Right cardiac atrium (tissue), 5 donors: ENCODE results near the gene SFI1. TPM values are rescaled to one million over a fixed set of nuclear protein-coding genes. Genes with fewer than 3 reads are reported as not detected.

ENCODE experiments used
- ATAC-seq, 2 donors: fragments of 200-7000 bp; cut with Tn5 transposase; one replicate each; pipeline versions ENCODE4 v1.8.0 to v1.9.1; 2020; ENCODE audit warnings: moderate library complexity in 2 of 2, mild to moderate bottlenecking in 1 of 2
- DNase-seq, 3 donors: peaks; one replicate each; pipeline ENCODE4 v3.0.0-alpha.2; 2020
- H3K27ac ChIP-seq: one replicate; pipeline ENCODE4 v1.5.1; 2013; ENCODE audit warnings: mild to moderate bottlenecking, low read length, control low read depth, moderate library complexity
- H3K27me3 ChIP-seq: one replicate; pipeline ENCODE4 v1.6.1; 2013; ENCODE audit not compliant: control insufficient read depth, insufficient read depth
- H3K4me1 ChIP-seq: one replicate; pipeline ENCODE4 v1.6.1; 2013; ENCODE audit warnings: low read length; ENCODE audit not compliant: control insufficient read depth, insufficient read depth
- H3K4me3 ChIP-seq: one replicate; pipeline ENCODE4 v1.5.1; 2013; ENCODE audit warnings: low read length, control low read depth
- H3K9me3 ChIP-seq: one replicate; pipeline ENCODE4 v1.6.1; 2013; ENCODE audit warnings: low read length; ENCODE audit not compliant: control insufficient read depth
- WGBS: extraction: QIAGEN DNeasy Blood & Tissue Kit; methylation state at CpG from one replicate; pipeline ENCODE4 v1.1.7; 2013; 5-methylcytosine and 5-hydroxymethylcytosine counted together
- intact Hi-C, 4 donors: fragments of 100-400 bp; cut with DNase I; formaldehyde crosslinking; loops; one replicate each; pipeline versions ENCODE4 v1.11.0 to v1.14.0; 2022 to 2023
- polyA plus RNA-seq: library from polyadenylated mRNA; stranded (reverse); fragments of 200-250 nt; gene quantifications from one replicate; pipeline ENCODE4 v1.2.3, GENCODE V29; 2013
- total RNA-seq, 4 donors: library from RNA; stranded (reverse); fragmentation: NEBNext Ultra II Directional; extraction: Animal tissue kit (Norgen Biotek cat#: 25700); gene quantifications; one replicate each; pipeline ENCODE4 v1.2.1, GENCODE V29; 2021
- donor health status: healthy with polysubstance abuse.
- donor health status: DM: no; HTN: yes; CAD: no.
- donor health status: DM: no; HTN: no; CAD: no.
- donor health status: DM: no; HTN: yes; CAD: no; lungs with severe emphysema.
- donor health status: DM: yes; HTN: yes; CAD: no.

The SFI1 gene
- total and polyA plus RNA-seq, 5 donors = 7.1 to 10.8 (median 8.7) TPM

- H3K4me3 ChIP-seq = no peak overlapping the region
These were observed 122.3 kb downstream of the SFI1 start for GRCh38 chr22:31618471-31619176.

DNA sequence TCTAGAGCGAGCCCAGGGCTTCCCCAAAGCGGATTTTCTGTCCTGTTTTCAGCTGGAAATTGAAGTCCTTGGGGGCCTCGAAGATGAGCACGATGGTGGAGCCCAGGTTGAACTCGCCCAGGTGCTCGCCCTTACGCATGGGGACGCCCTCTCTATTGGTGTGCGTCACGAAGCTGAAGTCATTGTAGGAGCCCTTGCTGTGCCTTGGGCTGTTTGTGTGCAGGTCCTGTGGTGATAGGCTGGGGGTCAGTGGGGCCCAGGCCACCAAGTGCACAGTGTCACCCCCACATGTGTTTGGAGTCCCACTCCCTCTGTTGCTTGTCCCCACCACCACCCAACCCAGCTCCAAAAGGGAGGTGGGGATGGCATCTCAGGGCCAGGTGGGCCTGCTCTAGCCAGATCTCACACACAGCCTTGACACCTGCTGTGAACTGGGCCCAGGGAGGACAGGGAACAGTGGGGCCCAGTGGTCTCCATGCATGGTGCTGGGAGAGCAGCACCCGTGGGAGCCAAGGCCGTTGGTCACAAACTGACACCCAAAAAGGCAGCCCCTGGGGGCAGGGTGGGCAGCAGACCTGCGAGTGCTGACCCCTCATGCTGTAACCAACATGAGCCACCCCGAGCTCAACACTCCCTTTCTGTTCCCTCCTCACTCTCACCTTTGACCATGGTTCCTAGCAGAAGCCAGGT, 123.4 kb downstream of the SFI1 start:
- whole genome bisulfite sequencing = 90% methylated on average over 14 of the region's 14 CpGs
- peak in 1 of 3 donors; percentile 39 for DNase-seq
- ATAC-seq = no peak
- Histone ChIP-seq H3K27ac (no peak overlapping the region), H3K9me3 (no peaks in the 10 kb centered on the region), H3K4me1 (peaks cover 3% of the 10 kb centered on the region), H3K4me3 (no peak overlapping the region), H3K27me3 (no peaks in the 10 kb centered on the region)
- intact Hi-C loops = no loop called here

More at GRCh38 chr22:31618471-31619176, 122.3 kb downstream of the SFI1 start:
- Histone ChIP-seq H3K27me3 (no peaks in the 10 kb centered on the region), H3K4me1 (peaks cover 5% of the 10 kb centered on the region), H3K27ac (no peak overlapping the region), H3K9me3 (no peaks in the 10 kb centered on the region)
- ATAC-seq = no peak
- intact Hi-C loops = no loop called here
- 76% methylated on average over 5 of the region's 5 CpGs for WGBS
- DNase-seq = peak in 1 of 3 donors; percentile 11

GRCh38 chr22:31620756-31621480, 124.6 kb downstream of the SFI1 start:
- no peak overlapping the region for H3K27ac ChIP-seq
- WGBS = 85% methylated on average over 20 of the region's 20 CpGs
- ATAC-seq = no peak
- no peak overlapping the region for H3K4me3 ChIP-seq
- intact Hi-C loops = no loop called here
- H3K9me3 ChIP-seq = no peaks in the 10 kb centered on the region
- H3K4me1 ChIP-seq = peaks cover 5% of the 10 kb centered on the region
- H3K27me3 ChIP-seq = no peaks in the 10 kb centered on the region
- DNase-seq = peak in 1 of 3 donors; percentile 27

- peaks cover 8% of the 10 kb centered on the region for H3K4me1 ChIP-seq
- no peak overlapping the region for H3K27ac ChIP-seq
- 81% methylated on average over 19 of the region's 19 CpGs for WGBS
- ATAC-seq (no peak), DNase-seq (peak in 2 of 3 donors; percentile 18 to 25)
- no peaks in the 10 kb centered on the region for H3K27me3 ChIP-seq
- no peak overlapping the region for H3K4me3 ChIP-seq
- H3K9me3 ChIP-seq = no peaks in the 10 kb centered on the region
- intact Hi-C loops = no loop called here
These were observed 125.3 kb downstream of the SFI1 start for GRCh38 chr22:31621507-31622124.

DNA sequence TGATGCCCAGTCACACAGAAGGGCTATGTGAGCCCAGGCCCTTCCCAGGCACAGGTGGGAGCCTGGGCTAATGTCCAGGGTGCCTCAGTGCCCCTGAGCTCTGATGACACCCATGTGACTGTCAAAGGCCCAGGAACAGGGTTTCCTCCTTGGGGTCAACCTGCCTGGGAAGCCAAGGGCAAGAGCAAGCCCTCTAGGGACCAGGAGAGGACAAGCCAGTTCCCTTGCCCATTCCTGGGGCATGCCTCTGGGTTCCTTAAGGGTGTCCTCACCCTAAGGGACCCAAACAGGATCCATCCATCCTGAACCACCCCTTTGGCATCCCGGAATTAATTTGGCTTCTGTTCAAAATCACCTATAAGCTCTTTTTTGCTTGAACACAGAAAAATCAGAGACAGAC, 126.6 kb downstream of the SFI1 start:
- ATAC-seq (no peak), DNase-seq (peak in 1 of 3 donors; percentile 35)
- H3K9me3 ChIP-seq = no peaks in the 10 kb centered on the region
- H3K27ac ChIP-seq = no peak overlapping the region
- intact Hi-C loops = no loop called here
- H3K27me3 ChIP-seq = no peaks in the 10 kb centered on the region
- H3K4me3 ChIP-seq = no peak overlapping the region
- WGBS = 94% methylated on average over 1 of the region's 1 CpG
- peaks cover 13% of the 10 kb centered on the region for H3K4me1 ChIP-seq

- intact Hi-C loops = no loop called here
- H3K4me1 ChIP-seq = peaks cover 13% of the 10 kb centered on the region
- no peak overlapping the region for H3K4me3 ChIP-seq
- ATAC-seq (no peak), DNase-seq (peak in 1 of 3 donors; percentile 53)
- H3K27ac ChIP-seq = no peak overlapping the region
- 96% methylated on average over 18 of the region's 18 CpGs for WGBS
- H3K9me3 ChIP-seq = no peaks in the 10 kb centered on the region
- no peaks in the 10 kb centered on the region for H3K27me3 ChIP-seq
These were observed 127.4 kb downstream of the SFI1 start for GRCh38 chr22:31623592-31624304.

DNA sequence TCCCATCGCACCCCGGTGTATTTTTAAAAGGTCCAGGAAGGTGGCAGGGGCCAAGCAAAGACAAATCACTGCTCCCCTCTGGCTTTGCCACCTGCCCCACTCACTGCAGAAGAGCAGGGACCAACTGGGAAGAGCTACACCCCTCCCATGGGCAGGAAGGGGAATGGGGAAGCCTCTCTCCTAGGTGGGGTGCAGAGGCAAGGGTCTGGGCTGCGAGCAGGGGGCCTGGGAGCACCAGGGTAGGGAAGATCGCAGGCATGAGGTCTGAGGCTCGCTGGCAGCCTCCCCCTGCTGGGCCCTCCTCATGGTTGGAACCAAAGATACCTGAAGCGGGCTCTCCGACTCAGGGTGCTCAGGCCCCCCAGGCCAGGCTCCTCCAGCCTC, 128.9 kb downstream of the SFI1 start:
- intact Hi-C loops = no loop called here
- no peak overlapping the region for H3K27ac ChIP-seq
- H3K4me3 ChIP-seq = no peak overlapping the region
- ATAC-seq (no peak), DNase-seq (no peak)
- H3K4me1 ChIP-seq = peaks cover 22% of the 10 kb centered on the region
- H3K27me3 ChIP-seq = no peaks in the 10 kb centered on the region
- WGBS = 83% methylated on average over 7 of the region's 7 CpGs
- no peaks in the 10 kb centered on the region for H3K9me3 ChIP-seq

DNA sequence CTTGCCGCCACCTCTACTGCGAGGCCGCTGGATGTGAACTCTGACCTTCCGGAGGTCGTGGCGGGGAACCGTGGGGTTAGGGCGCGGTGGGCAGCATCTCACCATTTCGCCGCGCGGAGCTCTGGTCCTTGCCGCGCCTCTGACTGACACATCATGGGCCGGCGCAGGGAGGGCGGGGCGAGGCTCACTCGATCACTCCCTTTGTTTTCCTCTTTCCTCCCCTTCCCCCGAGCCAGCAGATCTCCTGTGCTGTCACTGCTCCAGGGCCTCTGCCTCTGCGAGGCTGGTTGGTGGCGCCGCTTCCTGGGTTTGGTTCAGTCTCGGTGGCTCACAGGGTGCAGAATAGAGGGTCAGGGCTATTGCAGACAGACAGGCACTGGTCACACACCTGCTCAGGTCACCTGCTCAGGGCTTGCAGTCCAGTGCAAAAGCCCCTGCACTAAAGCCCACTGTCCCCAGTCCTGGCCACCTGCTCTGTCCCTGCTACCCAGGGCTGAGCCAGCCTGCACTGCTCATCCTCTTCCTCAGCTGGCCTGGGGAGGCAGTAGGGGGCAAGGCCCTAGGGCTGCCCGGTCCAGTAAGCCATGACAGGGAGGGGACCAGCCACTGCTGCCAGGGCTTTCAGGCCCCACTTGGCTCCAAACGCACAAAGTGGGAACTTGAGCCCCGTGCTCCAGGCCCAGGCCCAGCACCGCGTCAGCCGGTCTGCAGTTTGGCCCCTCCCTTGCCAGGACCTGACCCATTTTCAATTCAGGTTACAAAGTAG, 129.5 kb downstream of the SFI1 start:
- Histone ChIP-seq H3K4me1 (peaks cover 22% of the 10 kb centered on the region), H3K27ac (peak overlapping the region; percentile 28), H3K27me3 (no peaks in the 10 kb centered on the region), H3K4me3 (no peak overlapping the region), H3K9me3 (no peaks in the 10 kb centered on the region)
- DNase-seq = peak; percentile 70 to 86 (median 79)
- intact Hi-C loops = no loop called here
- peak; percentile 5 to 32 for ATAC-seq
- WGBS = 31% methylated on average over 31 of the region's 31 CpGs

- intact Hi-C loops = no loop called here
- Histone ChIP-seq H3K4me1 (peaks cover 22% of the 10 kb centered on the region), H3K4me3 (no peak overlapping the region), H3K9me3 (no peaks in the 10 kb centered on the region), H3K27me3 (no peaks in the 10 kb centered on the region), H3K27ac (peak overlapping the region; percentile 28)
- peak; percentile 74 to 83 (median 79) for DNase-seq
- WGBS = 79% methylated on average over 15 of the region's 15 CpGs
- ATAC-seq = peak; percentile 14 to 20
These were observed 130.3 kb downstream of the SFI1 start for GRCh38 chr22:31626427-31627150.
